Central memory CD8-positive, alpha-beta T cell (primary cell): Measurements from ENCODE around the gene C12orf42.

ENCODE experiments used
- ATAC-seq: fragments of 150-1000 bp; cut with Tn5 transposase; replicated peaks from 2 replicates; pipeline ENCODE4 v1.10.0; 2022; ENCODE audit warnings: mild to moderate bottlenecking, moderate FRiP score, moderate number of reproducible peaks; ENCODE audit not compliant: poor library complexity, severe bottlenecking; ENCODE audit errors: extremely low read depth
- DNase-seq, 2 donors: peaks; one replicate each; pipeline ENCODE4 v3.0.0; 2021; ENCODE audit warnings: low spot score in 2 of 2
- H3K27ac Mint-ChIP-seq: one replicate; pipeline ENCODE4 v1.8.0; 2022; ENCODE audit warnings: low read depth, mild to moderate bottlenecking, moderate library complexity, mixed read lengths
- H3K27me3 Mint-ChIP-seq: one replicate; pipeline ENCODE4 v1.8.0; 2022; ENCODE audit warnings: mixed read lengths
- H3K36me3 Mint-ChIP-seq: one replicate; pipeline ENCODE4 v1.8.0; 2022; ENCODE audit warnings: mild to moderate bottlenecking, moderate library complexity, mixed read lengths; ENCODE audit not compliant: insufficient read depth
- H3K4me1 Mint-ChIP-seq: one replicate; pipeline ENCODE4 v1.8.0; 2022; ENCODE audit warnings: mixed read lengths
- H3K4me3 Mint-ChIP-seq: one replicate; pipeline ENCODE4 v1.8.0; 2022; ENCODE audit warnings: mild to moderate bottlenecking, moderate library complexity, mixed read lengths
- H3K9me3 Mint-ChIP-seq: one replicate; pipeline ENCODE4 v1.8.0; 2022; ENCODE audit warnings: mixed read lengths

Gene C12orf42

GRCh38 chr12:103515341-103515740 lies 19.6 kb upstream of the C12orf42 start:
- no peaks in the 10 kb centered on the region for H3K4me1 Mint-ChIP-seq
- H3K36me3 Mint-ChIP-seq: no peaks in the 10 kb centered on the region
- H3K9me3 Mint-ChIP-seq: no peaks in the 10 kb centered on the region
- no peaks in the 10 kb centered on the region for H3K27me3 Mint-ChIP-seq
- H3K27ac Mint-ChIP-seq: no peak overlapping the region
- ATAC-seq (no peak), DNase-seq (no peak)
- no peak overlapping the region for H3K4me3 Mint-ChIP-seq

GRCh38 chr12:103513875-103514274 lies 18.1 kb upstream of the C12orf42 start:
- no peak overlapping the region for H3K27ac Mint-ChIP-seq
- DNase-seq (no peak), ATAC-seq (no peak)

GRCh38 chr12:103505371-103506236 lies 9.8 kb upstream of the C12orf42 start:
- Mint-ChIP-seq H3K9me3 (no peaks in the 10 kb centered on the region), H3K4me1 (no peaks in the 10 kb centered on the region), H3K36me3 (no peaks in the 10 kb centered on the region), H3K27me3 (no peaks in the 10 kb centered on the region), H3K27ac (no peak overlapping the region), H3K4me3 (no peak overlapping the region)
- no peak for DNase-seq
- ATAC-seq: peak; percentile 59

More at GRCh38 chr12:103513875-103514274, 18.1 kb upstream of the C12orf42 start:
- Mint-ChIP-seq H3K36me3 (no peaks in the 10 kb centered on the region), H3K4me3 (no peak overlapping the region), H3K4me1 (no peaks in the 10 kb centered on the region), H3K9me3 (no peaks in the 10 kb centered on the region), H3K27me3 (no peaks in the 10 kb centered on the region)

GRCh38 chr12:103504606-103505005 lies 8.8 kb upstream of the C12orf42 start:
- no peaks in the 10 kb centered on the region for H3K4me1 Mint-ChIP-seq
- DNase-seq (no peak), ATAC-seq (no peak)
- no peak overlapping the region for H3K27ac Mint-ChIP-seq
- no peaks in the 10 kb centered on the region for H3K27me3 Mint-ChIP-seq
- no peaks in the 10 kb centered on the region for H3K36me3 Mint-ChIP-seq
- no peaks in the 10 kb centered on the region for H3K9me3 Mint-ChIP-seq
- no peak overlapping the region for H3K4me3 Mint-ChIP-seq

- ATAC-seq (peak; percentile 61), DNase-seq (peak; percentile 40 to 47)
- Mint-ChIP-seq H3K27me3 (no peaks in the 10 kb centered on the region), H3K36me3 (peaks cover 1% of the 10 kb centered on the region), H3K4me3 (no peak overlapping the region), H3K27ac (no peak overlapping the region), H3K4me1 (no peaks in the 10 kb centered on the region), H3K9me3 (no peaks in the 10 kb centered on the region)
Observed at GRCh38 chr12:103503546-103504480, 8.0 kb upstream of the C12orf42 start.

GRCh38 chr12:103501447-103501846 lies 5.7 kb upstream of the C12orf42 start:
- peaks cover 1% of the 10 kb centered on the region for H3K36me3 Mint-ChIP-seq
- DNase-seq (no peak), ATAC-seq (no peak)
- peaks cover under 1% of the 10 kb centered on the region for H3K4me1 Mint-ChIP-seq
- no peaks in the 10 kb centered on the region for H3K27me3 Mint-ChIP-seq
- no peak overlapping the region for H3K27ac Mint-ChIP-seq
- no peak overlapping the region for H3K4me3 Mint-ChIP-seq
- peaks cover 5% of the 10 kb centered on the region for H3K9me3 Mint-ChIP-seq

GRCh38 chr12:103499571-103499970 lies 3.8 kb upstream of the C12orf42 start:
- Mint-ChIP-seq H3K4me1 (peaks cover 10% of the 10 kb centered on the region), H3K27ac (peak overlapping the region; percentile 15), H3K27me3 (peaks cover 5% of the 10 kb centered on the region), H3K4me3 (no peak overlapping the region), H3K36me3 (peaks cover 1% of the 10 kb centered on the region), H3K9me3 (peaks cover 5% of the 10 kb centered on the region)
- ATAC-seq (no peak), DNase-seq (no peak)

- peaks cover 11% of the 10 kb centered on the region for H3K27me3 Mint-ChIP-seq
- peaks cover 1% of the 10 kb centered on the region for H3K36me3 Mint-ChIP-seq
- peaks cover 13% of the 10 kb centered on the region for H3K4me1 Mint-ChIP-seq
- H3K27ac Mint-ChIP-seq: peak overlapping the region; percentile 15
- peaks cover 5% of the 10 kb centered on the region for H3K9me3 Mint-ChIP-seq
- DNase-seq (no peak), ATAC-seq (no peak)
- H3K4me3 Mint-ChIP-seq: no peak overlapping the region
Observed at GRCh38 chr12:103498990-103499389, 3.2 kb upstream of the C12orf42 start.

GRCh38 chr12:103494734-103495468 lies 867 bp downstream of the C12orf42 start:
- Mint-ChIP-seq H3K27ac (peak overlapping the region; percentile 42), H3K9me3 (peaks cover 5% of the 10 kb centered on the region), H3K36me3 (peaks cover 1% of the 10 kb centered on the region), H3K4me3 (peak overlapping the region; percentile 76), H3K27me3 (peaks cover 26% of the 10 kb centered on the region), H3K4me1 (peaks cover 13% of the 10 kb centered on the region)
- DNase-seq (no peak), ATAC-seq (no peak)

- no peak for DNase-seq
- Mint-ChIP-seq H3K9me3 (peaks cover 5% of the 10 kb centered on the region), H3K4me1 (peaks cover 13% of the 10 kb centered on the region), H3K27ac (peak overlapping the region; percentile 42), H3K36me3 (peaks cover under 1% of the 10 kb centered on the region), H3K4me3 (peak overlapping the region; percentile 76), H3K27me3 (peaks cover 26% of the 10 kb centered on the region)
- no peak for ATAC-seq
Observed at GRCh38 chr12:103494051-103494733, 1.6 kb downstream of the C12orf42 start.

- Mint-ChIP-seq H3K4me3 (no peak overlapping the region), H3K36me3 (no peaks in the 10 kb centered on the region), H3K27me3 (peaks cover 26% of the 10 kb centered on the region), H3K9me3 (peaks cover 9% of the 10 kb centered on the region), H3K4me1 (peaks cover 13% of the 10 kb centered on the region), H3K27ac (no peak overlapping the region)
- no peak for ATAC-seq
- DNase-seq: no peak
Observed at GRCh38 chr12:103493199-103493598, 2.6 kb downstream of the C12orf42 start.

- Mint-ChIP-seq H3K9me3 (peaks cover 5% of the 10 kb centered on the region), H3K4me1 (peaks cover 6% of the 10 kb centered on the region), H3K27ac (peak overlapping the region; percentile 72), H3K36me3 (peaks cover 2% of the 10 kb centered on the region), H3K4me3 (peak overlapping the region; percentile 61), H3K27me3 (no peaks in the 10 kb centered on the region)
- no peak for DNase-seq
- no peak for ATAC-seq
Observed at GRCh38 chr12:103482365-103482764, 13.4 kb downstream of the C12orf42 start.
